WERI-Rb-1 (cell line): ENCODE results near the gene AGBL3.

Experiments
- DNase-seq: peaks from one replicate; pipeline ENCODE4 v3.0.0-alpha.2; 2020
- H3K27ac ChIP-seq: fragments of 250-450 bp; sonication (Bioruptor Pico); 2 replicates; pipeline ENCODE4 v1.5.1; 2020; ENCODE audit warnings: mild to moderate bottlenecking, moderate library complexity
- H3K27me3 ChIP-seq: fragments of 250-450 bp; sonication (Bioruptor Pico); 2 replicates; pipeline ENCODE4 v1.5.1; 2021; ENCODE audit warnings: mild to moderate bottlenecking, low read depth, moderate library complexity; ENCODE audit not compliant: insufficient read depth, severe bottlenecking
- H3K36me3 ChIP-seq: fragments of 250-450 bp; sonication (Bioruptor Pico); 2 replicates; pipeline ENCODE4 v1.5.1; 2020; ENCODE audit warnings: mild to moderate bottlenecking, moderate library complexity
- H3K4me3 ChIP-seq: 2 replicates; pipeline ENCODE4 v1.5.1; 2011; ENCODE audit warnings: low read depth, mild to moderate bottlenecking, control low read depth, low read length
- H3K9me3 ChIP-seq: fragments of 250-450 bp; sonication (Bioruptor Pico); 2 replicates; pipeline ENCODE4 v1.5.1; 2021; ENCODE audit warnings: mild to moderate bottlenecking, moderate library complexity; ENCODE audit not compliant: severe bottlenecking
- TF ChIP-seq, protein P1 (sequence below): IDR thresholded peaks from 2 replicates; pipeline ENCODE4 v1.5.1; 2011; ENCODE audit warnings: low read depth, mild to moderate bottlenecking, control low read depth, inconsistent platforms, low read length

The AGBL3 gene

DNA sequence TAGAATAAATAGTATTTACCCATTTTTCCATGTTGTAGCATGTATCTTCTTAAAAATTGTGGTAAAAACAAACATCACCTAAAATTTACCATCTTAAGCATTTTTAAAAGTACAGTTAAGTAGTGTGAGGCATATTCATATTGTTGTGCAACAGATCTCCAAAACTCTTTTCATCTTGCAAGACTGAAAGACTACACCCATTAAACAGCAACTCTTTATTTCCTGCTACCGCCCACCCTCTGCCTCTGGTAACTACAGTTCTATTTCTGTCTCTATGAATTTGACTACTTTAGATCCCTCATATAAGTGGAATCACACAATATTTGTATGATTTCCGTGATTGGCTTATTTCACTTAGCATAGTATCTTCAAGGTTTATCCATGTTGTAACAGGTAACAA is 40.0 kb upstream of the AGBL3 start:
- Histone ChIP-seq H3K27me3 (no peaks in the 10 kb centered on the region), H3K27ac (no peak overlapping the region), H3K36me3 (peaks cover 9% of the 10 kb centered on the region), H3K9me3 (no peaks in the 10 kb centered on the region), H3K4me3 (no peak overlapping the region)
- DNase-seq: no peak
- TF ChIP-seq, protein P1, sequence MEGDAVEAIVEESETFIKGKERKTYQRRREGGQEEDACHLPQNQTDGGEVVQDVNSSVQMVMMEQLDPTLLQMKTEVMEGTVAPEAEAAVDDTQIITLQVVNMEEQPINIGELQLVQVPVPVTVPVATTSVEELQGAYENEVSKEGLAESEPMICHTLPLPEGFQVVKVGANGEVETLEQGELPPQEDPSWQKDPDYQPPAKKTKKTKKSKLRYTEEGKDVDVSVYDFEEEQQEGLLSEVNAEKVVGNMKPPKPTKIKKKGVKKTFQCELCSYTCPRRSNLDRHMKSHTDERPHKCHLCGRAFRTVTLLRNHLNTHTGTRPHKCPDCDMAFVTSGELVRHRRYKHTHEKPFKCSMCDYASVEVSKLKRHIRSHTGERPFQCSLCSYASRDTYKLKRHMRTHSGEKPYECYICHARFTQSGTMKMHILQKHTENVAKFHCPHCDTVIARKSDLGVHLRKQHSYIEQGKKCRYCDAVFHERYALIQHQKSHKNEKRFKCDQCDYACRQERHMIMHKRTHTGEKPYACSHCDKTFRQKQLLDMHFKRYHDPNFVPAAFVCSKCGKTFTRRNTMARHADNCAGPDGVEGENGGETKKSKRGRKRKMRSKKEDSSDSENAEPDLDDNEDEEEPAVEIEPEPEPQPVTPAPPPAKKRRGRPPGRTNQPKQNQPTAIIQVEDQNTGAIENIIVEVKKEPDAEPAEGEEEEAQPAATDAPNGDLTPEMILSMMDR: no peak

DNA sequence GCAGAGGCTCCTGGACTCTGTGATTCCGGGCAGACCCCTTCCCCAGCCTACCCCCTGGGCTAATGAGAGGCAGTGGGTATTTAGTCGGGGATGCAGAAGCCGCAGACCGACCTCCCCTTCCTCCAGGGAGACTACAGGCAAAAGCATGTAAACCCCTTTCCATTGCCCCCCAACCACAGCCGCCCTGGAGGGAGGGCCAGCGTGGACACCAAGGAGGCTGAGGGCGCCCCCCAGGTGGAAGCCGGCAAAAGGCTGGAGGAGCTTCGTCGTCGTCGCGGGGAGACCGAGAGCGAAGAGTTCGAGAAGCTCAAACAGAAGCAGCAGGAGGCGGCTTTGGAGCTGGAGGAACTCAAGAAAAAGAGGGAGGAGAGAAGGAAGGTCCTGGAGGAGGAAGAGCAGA is 39.0 kb upstream of the AGBL3 start:
- no peak overlapping the region for H3K4me3 ChIP-seq
- TF ChIP-seq, protein P1: no peak
- no peaks in the 10 kb centered on the region for H3K27me3 ChIP-seq
- H3K9me3 ChIP-seq: no peaks in the 10 kb centered on the region
- no peak for DNase-seq
- H3K27ac ChIP-seq: no peak overlapping the region
- H3K36me3 ChIP-seq: peaks cover 9% of the 10 kb centered on the region

DNA sequence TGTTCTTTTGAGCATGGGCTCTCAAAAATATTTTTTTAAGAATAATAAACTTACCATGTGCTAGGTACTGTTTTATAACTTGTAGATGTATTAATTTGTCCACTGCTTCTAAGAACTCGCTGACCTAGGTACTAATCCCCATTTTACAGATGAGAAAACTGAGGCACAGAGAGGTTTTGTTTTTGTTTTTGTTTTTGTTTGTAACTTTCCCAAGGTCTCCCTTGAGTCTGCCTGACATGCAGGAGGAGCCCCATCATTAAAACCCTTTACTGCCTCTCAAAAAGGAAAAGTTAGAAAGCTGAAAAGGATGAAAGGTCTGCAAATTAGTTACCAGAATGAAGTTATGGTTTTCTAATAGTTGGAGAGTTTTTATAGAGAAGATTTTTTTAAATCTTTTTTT is 38.5 kb upstream of the AGBL3 start:
- Histone ChIP-seq H3K27ac (no peak overlapping the region), H3K4me3 (no peak overlapping the region), H3K27me3 (no peaks in the 10 kb centered on the region), H3K9me3 (no peaks in the 10 kb centered on the region), H3K36me3 (peaks cover 9% of the 10 kb centered on the region)
- DNase-seq: no peak
- TF ChIP-seq, protein P1: no peak

DNA sequence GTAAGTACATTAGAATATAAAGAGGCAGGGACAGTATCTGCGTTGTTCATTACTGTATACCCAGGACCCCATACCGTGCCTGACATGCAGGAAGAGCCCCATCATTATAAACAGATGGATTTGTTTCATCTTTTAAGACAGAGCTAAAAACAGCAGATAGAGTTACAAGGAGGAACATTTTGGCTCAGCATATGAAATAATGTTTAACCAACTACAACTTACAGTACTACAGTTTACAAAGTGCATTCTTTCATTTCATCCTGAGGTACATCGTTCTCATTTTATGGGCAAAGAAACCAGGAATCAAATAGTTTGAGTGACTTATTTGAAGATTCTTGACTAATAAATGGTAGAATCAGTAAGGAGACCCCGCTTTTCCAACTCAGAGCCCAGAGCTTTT is 38.1 kb upstream of the AGBL3 start:
- no peaks in the 10 kb centered on the region for H3K27me3 ChIP-seq
- no peak for DNase-seq
- no peaks in the 10 kb centered on the region for H3K9me3 ChIP-seq
- TF ChIP-seq, protein P1: no peak
- H3K36me3 ChIP-seq: peaks cover 9% of the 10 kb centered on the region
- H3K4me3 ChIP-seq: no peak overlapping the region
- no peak overlapping the region for H3K27ac ChIP-seq

DNA sequence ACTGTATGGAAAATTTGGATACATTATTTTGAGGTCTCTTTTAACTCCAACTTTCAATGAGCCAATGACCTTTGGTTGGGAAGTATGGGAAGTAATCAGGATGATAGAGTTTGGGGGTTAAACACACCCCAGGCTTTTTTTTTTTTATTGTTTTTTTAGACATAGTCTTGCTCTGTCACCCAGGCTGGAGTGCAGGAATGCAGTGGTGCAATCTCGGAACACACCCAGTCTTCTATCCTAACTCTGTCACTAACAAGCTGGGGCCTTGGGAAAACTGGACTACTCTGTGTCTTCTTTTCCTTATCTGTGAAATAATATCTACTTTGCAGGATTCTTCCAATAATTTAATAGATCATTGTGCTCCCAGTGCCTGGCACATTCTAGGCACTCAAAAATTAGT is 37.6 kb upstream of the AGBL3 start:
- Histone ChIP-seq H3K4me3 (no peak overlapping the region), H3K9me3 (no peaks in the 10 kb centered on the region), H3K36me3 (peaks cover 9% of the 10 kb centered on the region), H3K27ac (no peak overlapping the region), H3K27me3 (no peaks in the 10 kb centered on the region)
- TF ChIP-seq, protein P1: no peak
- DNase-seq: no peak

DNA sequence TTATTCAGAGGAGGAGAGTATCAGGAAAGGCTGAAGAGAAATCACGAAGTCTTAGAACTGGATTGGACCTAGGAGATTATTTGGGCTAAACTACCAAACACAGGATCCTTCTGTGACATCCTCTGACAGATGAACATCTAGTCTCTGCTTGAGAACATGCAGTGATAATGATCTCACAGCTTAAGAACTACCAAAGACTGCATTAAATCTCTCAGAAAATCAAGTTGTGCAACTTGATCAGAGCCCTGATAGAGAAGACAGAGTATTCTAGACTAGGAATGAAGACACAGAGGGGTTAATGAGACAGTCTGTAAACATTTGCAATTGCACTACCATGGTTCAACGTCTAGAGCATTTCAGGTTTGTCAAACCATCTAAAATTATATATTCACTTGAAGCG is 37.1 kb upstream of the AGBL3 start:
- H3K36me3 ChIP-seq: peaks cover 9% of the 10 kb centered on the region
- TF ChIP-seq, protein P1: no peak
- DNase-seq: no peak

More for the DNA sequence above, 37.1 kb upstream of the AGBL3 start:
- no peaks in the 10 kb centered on the region for H3K27me3 ChIP-seq
- no peaks in the 10 kb centered on the region for H3K9me3 ChIP-seq
- no peak overlapping the region for H3K27ac ChIP-seq
- H3K4me3 ChIP-seq: no peak overlapping the region
